LoVo (cell line): ENCODE data around the gene TECPR2.
"Not testable (repeated sequence)": the region's sequence is repeated elsewhere in the genome, so short reads cannot be mapped to it uniquely, and the experiment has no call there.

ENCODE experiments used
- DNase-seq: peaks from one replicate; pipeline ENCODE4 v3.0.0-alpha.2; 2016; ENCODE audit warnings: low spot score

The TECPR2 gene

DNA sequence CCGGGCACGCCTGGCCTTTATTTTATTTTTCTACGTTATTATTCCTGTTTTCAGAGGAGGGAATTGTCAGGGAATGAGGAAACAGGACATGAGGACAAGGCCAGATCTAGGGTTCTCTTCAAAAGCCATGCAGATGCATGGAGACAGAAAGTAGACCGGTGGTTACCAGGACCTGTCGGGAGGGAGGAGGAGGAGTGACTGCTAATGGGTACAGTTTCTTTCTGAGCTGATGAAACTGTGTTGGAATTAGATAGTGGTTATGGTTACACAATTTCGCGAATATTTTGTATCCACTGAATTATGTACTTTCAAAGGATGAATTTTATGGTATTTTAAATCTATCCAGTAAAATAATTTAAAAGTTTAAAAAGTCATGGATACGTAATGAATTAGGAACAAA lies 31.9 kb upstream of the TECPR2 start:
- DNase-seq, result no peak

DNA sequence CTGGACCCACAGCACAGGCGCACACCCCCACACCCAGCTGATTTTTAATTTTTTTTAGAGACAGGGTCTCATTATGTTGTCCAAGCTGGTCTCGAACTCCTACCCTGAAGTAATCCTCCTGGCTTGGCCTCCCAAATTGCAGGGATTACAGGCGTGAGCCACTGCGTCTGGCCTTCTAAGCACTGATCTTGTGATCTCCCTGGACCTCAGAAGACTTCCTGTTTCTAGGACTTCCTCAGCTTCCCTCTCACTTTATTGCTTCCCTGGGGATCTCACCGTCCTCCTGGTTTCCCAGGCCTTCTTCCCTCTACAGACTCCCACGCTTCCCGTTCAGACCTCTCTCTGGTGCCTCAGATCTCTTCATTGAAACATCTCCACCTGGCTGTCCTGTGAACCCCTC lies 29.4 kb upstream of the TECPR2 start:
- DNase-seq, result no peak

GRCh38 chr14:102333795-102334705 lies 28.7 kb upstream of the TECPR2 start:
- no peak for DNase-seq

- DNase-seq, result no peak
These were observed 27.6 kb upstream of the TECPR2 start for GRCh38 chr14:102335163-102335562.

DNA sequence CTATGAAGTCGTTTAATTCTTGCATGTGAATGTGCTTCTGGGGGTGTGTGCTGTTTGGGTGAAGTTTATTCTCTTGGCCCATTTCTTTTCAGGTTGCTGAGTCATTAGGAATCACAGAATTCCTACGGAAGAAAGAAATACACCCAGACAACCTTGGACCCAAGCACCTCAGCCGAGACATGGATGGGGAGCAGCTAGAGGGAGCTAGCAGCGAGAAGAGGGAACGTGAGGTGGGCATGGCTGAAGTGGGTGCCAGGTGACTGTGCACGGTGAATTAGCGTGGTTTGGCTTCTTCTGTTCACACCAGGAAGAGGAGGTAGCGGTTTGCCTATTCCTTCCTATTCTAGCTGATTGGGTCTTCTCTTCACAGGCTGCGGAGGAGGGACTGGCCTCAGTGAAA lies 24.0 kb upstream of the TECPR2 start:
- DNase-seq, result no peak

DNA sequence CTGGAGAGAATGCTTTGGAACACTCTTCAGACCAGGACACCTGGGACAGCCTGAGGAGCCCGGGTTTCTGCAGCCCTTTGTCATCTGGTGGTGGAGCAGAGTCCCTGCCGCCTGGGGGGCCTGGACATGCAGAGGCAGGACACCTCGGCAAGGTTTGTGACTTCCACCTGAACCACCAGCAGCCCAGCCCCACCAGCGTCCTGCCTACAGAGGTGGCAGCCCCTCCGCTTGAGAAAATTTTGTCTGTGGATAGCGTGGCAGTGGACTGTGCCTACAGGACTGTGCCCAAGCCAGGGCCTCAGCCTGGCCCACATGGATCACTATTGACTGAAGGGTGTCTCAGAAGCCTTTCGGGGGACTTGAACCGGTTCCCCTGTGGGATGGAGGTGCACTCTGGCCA lies 21.2 kb upstream of the TECPR2 start:
- no peak for DNase-seq

- no peak for DNase-seq
These were observed 20.5 kb upstream of the TECPR2 start for GRCh38 chr14:102342238-102342637.

DNA sequence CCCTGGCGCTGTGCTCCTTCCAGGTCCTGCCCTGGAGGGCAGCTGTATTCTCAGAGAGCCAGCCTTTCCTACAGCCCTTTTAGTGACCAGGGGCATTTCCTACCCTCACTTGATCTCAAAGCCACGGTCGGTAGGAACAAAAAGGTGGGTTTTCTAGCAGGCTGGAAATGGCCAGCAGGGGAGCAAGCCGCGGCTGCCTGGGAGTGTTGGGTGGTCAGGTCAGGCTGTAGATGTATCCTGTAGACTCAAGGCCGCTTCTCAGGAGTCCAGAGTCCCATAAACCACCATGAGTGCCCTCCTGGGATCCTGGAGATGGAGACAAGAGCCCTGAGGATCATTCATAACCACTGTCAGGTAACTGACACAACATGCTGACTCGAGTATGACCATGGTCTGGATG lies 18.7 kb upstream of the TECPR2 start:
- DNase-seq, result no peak

GRCh38 chr14:102344485-102344884 lies 18.3 kb upstream of the TECPR2 start:
- no peak for DNase-seq

- no peak for DNase-seq
These were observed 17.5 kb upstream of the TECPR2 start for GRCh38 chr14:102345232-102345631.

GRCh38 chr14:102346645-102347044 lies 16.1 kb upstream of the TECPR2 start:
- no peak for DNase-seq

DNA sequence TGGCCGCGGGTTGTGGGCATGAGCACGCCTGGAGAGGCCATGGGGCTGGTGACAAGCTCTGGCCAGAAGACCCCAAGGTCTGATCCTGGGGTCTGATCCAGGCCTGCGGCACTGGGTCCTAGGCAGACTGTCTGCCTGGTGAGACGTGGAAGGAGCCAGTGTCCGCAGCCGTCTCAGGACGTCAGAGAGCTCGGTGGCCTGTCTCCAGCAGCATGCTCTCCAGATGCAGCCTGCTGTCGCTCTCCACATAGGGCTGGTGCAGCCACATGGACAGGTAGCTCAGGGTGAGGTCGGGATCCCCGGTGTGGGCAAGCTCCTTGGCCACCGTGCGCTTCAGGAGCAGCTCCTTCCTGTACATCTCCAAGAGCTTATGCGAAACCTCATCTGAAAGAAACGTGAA lies 14.4 kb upstream of the TECPR2 start:
- no peak for DNase-seq

GRCh38 chr14:102351023-102351422 lies 11.7 kb upstream of the TECPR2 start:
- no peak for DNase-seq

DNA sequence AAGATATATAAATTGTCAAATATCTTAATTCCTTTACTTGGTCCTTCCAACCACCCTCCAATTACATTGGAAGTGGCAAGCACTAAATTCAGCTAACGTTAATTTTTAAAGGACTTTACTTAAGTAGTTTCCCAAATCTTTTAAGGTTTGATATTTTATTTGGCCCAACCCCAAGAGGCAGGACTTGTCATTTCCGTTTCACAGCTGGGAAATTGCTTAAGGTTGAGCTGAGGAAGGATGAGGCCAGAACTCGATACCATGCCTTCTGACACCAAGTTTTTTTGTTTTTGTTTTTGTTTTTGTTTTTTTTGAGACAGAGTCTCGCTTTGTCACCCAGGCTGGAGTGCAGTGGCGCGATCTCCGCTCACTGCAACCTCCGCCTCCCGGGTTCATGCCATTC lies 11.1 kb upstream of the TECPR2 start:
- not testable (repeated sequence) for DNase-seq

DNA sequence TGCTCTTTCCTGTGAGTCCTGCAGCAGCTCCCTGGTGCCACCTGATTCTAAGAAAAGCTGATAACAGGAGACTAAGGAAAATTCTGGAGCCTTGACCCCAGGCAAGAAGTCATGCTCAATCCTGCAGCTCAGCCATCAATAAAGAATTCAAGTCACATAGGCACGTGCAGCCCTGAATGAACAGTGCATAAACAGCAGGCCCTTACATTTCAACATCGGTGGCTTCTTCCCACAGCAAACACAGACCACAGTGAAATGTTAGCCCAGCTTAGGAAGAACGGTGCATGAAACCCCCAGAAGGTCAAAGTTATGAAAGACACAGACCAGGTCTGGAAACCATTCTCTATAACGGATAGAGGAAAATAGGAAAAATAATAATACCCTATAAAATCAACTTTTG lies 10.5 kb upstream of the TECPR2 start:
- no peak for DNase-seq

DNA sequence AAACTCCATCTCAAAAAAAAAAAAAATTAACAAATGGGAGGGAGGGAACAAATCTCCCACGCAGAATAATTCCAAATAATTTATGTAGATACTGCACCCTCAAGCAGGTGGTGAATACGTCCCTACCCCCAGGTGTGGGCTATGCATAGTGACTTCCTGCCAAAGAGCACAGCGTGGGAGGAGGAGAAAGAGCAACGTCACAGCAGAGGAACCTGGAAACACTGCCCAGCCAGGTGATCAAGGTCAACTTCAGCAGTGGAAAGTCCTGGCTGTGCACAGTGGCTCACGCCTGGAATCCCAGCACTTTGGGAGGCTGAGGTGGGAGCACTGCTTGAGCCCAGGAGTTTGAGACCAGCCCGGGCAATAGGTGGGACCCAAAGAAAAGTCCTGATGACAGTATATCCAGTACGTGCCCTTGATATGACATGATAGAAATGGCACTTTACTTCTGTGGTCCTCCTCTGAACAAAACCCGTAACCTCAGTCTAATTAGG lies 9.6 kb upstream of the TECPR2 start:
- DNase-seq, result no peak

DNA sequence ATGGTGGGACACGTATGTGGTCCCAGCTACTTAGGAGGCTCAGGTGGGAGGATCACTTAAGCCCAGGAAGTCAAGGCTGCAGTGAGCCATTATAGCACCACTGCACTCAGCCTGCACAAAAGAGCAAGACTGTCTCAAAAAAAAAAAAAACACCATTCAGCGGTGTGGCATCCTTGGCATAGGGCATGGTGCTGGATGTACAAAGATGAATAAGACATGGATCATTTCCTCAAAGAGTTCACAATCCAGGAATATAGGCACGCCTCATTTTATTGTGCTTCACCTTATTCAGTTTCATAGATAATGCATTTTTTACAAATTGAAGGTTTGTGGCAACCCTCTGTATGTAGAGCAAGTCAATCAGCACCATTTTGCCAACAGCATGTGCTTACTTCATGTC lies 6.5 kb upstream of the TECPR2 start:
- no peak for DNase-seq

- no peak for DNase-seq
These were observed 3.4 kb upstream of the TECPR2 start for GRCh38 chr14:102359341-102359740.

GRCh38 chr14:102360388-102360787 lies 2.4 kb upstream of the TECPR2 start:
- no peak for DNase-seq

- DNase-seq, result peak; percentile 7
These were observed 657 bp upstream of the TECPR2 start for GRCh38 chr14:102362084-102362483.

- DNase-seq, result no peak
These were observed 622 bp downstream of the TECPR2 start for GRCh38 chr14:102363182-102363943.

- DNase-seq, result no peak
These were observed 7.6 kb downstream of the TECPR2 start for GRCh38 chr14:102370305-102370809.

DNA sequence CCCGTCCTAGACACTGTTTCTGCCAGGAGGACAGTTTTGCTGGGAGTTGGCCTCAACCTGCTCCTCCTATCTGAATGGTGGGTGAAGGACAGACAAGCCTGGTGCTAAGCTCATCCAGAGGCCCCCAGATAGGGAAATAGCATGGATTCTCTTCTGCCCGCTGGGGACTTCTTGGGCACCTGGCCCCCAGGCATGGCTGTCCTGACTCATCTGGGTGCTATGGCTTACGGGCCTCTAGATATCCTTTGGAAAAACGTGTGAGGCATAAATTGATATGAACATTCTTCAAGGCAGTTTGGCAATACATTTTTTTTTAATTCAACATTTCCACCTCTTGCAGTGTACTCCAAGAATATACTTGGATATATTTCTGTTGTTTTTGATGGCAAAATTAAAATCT lies 8.6 kb downstream of the TECPR2 start:
- DNase-seq, result no peak
